ENCODE measurements around the gene REEP5.

GRCh38 chr5:112880219-112880964, 41.6 kb downstream of the REEP5 start:
- no peak for TF ChIP-seq POLR2A (IDR thresholded peaks at IDR 0.05)
- no peak for TF ChIP-seq CTCF (IDR thresholded peaks at IDR 0.05)
